GM19099 (cell line): ENCODE results near the gene FLT1.

Source experiments
- POLR2A ChIP-seq: IDR thresholded peaks from 3 replicates; pipeline ENCODE4 v1.6.1; 2011; ENCODE audit warnings: low read depth; ENCODE audit not compliant: insufficient read length; ENCODE audit errors: extremely low read depth

The FLT1 gene

DNA sequence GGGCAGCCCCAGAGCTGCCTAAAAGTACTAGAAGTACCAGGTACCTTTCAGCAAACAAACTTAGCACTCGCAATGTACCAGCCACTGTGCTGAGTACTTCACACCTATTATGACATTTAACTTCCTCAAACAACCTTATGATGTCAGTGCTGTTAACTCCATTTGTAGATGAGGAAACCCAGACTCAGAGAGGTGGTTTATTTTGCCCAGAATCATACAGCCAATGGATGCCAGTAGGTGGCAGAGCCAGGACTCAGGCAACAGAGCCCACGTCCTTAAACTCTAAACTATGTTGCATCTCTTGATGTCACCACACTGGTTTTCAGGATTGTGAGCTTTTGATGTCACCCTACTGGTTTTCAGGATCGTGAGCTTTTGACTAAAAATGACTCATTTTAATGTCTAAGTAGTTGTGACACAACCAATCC, 78.9 kb downstream of the FLT1 start:
- TF ChIP-seq POLR2A = no peak

- no peak for TF ChIP-seq POLR2A
Measured at GRCh38 chr13:28413999-28414398, 80.9 kb downstream of the FLT1 start.

DNA sequence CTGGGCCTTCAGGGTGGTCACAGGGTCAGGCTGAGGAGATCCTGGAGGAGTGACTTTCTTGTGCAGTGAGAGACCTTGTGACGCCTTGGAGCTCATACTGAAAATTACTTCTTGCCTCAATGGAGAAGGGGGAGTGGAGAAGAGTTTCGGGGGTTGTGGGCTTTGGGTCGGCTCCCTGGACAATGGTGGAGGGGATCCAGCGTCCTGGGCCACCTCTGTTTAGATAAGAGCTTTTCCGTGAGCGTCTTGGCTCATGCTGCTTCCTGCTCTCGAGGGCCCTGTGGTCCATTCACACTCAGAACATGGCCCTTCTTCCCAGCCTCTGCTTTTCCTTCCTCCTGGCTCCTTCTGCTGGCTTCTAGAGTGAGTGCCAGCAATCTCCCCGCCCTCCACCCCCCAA, 81.9 kb downstream of the FLT1 start:
- TF ChIP-seq POLR2A = no peak

DNA sequence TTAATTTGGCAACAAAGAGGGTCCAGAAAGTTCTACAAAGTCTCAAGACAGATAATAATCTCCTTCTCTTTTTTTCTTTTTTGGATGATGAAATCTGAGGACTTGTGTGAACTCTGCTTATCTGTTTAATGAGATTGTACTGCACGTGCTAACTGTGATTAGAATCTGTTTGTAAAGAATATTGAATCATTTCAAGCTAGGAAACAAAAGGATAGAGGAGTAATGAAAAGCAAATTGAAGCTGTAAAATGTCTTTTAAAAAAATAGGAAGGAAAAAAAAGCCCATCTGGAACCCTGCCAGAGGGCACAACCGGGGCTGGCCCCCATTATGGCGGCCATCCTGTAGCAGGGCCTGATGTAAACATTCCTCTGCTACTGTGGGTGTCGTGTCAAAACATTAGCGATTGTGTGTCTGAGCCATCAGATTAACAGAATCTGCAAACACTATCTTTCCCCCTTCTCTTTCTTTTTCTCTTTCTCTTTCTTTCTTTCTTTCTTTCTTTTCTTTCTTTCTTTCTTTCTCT, 83.0 kb downstream of the FLT1 start:
- TF ChIP-seq POLR2A = no peak

- no peak for TF ChIP-seq POLR2A
Measured at GRCh38 chr13:28410096-28410495, 84.8 kb downstream of the FLT1 start.

DNA sequence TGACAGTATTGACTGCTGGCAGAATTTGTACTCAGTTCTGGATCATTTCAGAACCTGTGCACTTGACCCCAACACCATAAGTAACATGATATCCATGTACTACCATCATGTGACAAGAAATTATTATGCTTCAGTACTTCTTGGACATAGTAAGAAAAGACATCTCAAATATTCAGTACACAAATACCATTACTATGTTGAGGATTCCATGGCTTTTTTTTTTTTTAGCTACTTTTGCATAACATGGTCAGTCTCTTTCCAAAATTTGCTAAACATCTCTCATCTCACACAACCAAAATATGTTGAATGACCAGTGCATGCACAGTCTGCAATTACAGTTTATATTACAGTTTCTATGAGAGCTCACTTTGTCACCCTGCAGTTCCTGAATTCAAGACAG, 85.3 kb downstream of the FLT1 start:
- TF ChIP-seq POLR2A = no peak

DNA sequence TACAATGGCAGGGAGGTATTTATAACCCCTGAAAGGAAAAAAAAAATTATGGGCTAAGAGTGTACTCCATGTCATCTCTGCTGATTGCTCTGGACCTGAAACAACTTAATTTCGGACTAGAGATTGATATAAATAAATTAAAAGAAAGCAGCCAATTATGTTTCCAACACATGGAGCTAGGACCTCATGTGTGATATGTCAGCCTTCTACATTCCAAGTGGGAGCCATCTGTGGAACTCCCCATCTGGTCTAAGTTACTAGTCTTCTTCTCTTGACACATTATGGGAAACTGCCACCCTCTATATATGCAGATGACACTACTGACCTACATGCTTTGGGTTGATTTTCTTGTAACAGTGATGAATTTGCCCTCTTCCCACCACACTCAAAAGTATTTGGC, 86.1 kb downstream of the FLT1 start:
- TF ChIP-seq POLR2A = no peak

- TF ChIP-seq POLR2A = no peak
Measured at GRCh38 chr13:28408235-28408848, 86.6 kb downstream of the FLT1 start.

GRCh38 chr13:28406733-28407266, 88.1 kb downstream of the FLT1 start:
- no peak for TF ChIP-seq POLR2A

DNA sequence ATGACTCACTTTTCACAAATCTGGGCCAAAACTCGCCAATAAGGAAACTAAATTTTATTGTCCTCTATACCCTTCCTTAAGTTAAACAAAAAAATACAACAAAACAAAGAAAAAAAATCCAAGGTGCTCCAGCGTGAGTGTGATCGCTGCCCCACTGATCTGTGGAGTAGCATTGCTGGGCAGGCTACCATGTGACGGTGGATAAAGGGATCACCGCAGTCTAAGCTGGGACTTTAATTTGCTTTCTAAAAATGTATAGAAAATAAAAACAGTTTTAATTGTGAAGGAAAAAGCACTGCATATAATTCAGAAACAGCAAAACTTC, 92.9 kb downstream of the FLT1 start:
- no peak for TF ChIP-seq POLR2A

GRCh38 chr13:28401303-28402056, 93.4 kb downstream of the FLT1 start:
- no peak for TF ChIP-seq POLR2A

DNA sequence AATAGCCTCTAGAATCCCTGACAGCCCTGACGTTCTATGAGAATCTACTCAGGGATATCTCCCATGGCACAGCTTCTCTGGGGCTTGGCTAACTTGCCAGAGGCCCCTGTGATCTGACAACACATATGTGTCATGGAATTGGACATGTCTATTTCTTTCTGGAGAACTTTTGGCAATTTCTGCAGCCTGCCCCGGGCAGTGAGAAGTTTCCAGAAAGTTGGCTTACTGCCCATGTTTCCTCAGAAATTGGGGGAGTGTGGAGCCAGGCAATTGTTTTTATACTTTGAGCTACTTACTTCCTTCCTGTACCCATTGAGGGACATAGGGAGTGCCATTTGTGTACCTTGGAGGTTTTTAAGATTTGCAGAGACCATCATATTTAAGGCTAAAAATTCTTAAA, 98.9 kb downstream of the FLT1 start:
- TF ChIP-seq POLR2A = no peak

DNA sequence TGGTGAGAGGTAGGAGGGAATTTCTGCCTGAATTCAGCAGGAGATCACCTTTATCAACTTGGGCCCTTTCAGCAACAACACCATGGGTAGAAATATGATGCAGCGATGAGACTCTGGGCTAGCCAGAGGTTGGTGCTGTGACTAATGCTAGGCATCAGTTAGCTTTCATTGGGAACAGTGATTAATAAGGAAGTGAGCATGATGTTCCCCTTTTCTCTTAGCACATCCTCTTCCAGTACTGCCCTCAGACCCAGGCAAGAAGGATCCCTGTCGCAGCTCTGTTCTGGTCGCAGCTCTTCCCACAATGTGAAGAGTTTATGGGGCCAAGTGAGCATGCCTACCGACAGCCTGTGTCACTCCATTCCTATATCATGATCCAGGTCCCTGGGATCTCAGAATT, 100.5 kb downstream of the FLT1 start:
- no peak for TF ChIP-seq POLR2A

- no peak for TF ChIP-seq POLR2A
Measured at GRCh38 chr13:28392896-28393505, 101.9 kb downstream of the FLT1 start.

DNA sequence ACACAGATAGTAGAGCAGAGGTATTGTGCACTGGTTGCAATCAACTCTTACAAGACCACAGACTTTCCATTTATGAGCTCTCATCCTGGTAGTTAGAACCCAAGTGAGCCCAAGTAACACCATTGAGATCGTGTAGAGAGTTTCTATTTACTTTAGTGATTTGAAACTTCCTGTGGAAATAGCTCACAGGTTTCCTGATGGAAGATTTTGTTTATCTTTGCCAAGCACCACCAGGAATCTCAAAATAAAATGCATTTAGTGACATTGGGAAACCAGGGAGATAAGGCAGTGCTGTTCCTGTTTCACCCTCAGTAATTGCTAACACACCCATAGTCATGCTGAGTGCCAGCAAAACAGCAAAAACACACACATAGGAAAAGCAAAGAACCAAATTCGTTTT, 102.5 kb downstream of the FLT1 start:
- no peak for TF ChIP-seq POLR2A
